ENCODE data around the gene RPAP3. TPM values are rescaled to one million over a fixed set of nuclear protein-coding genes. Genes with fewer than 3 reads are reported as not detected.

Gene RPAP3
- 10 to 100 TPM; 26.3 to 33.8 TPM for total RNA-seq

- Mint-ChIP-seq H3K9me3 (no peaks in the 10 kb centered on the region), H3K4me1 (ENCODE audit: low read depth in 2 of 2) (peaks cover 44 to 53% of the 10 kb centered on the region in 2 donors), H3K27ac (peak within 1 kb of the TSS; percentile 95 to 98), H3K36me3 (peaks cover 2% of the 10 kb centered on the region), H3K27me3 (no peaks in the 10 kb centered on the region), H3K4me3 (peak within 1 kb of the TSS; percentile 97)
- ATAC-seq (peak; percentile 98 to 99), DNase-seq (ENCODE audit: low spot score) (peak; percentile 98)
Measured at GRCh38 chr12:47705566-47706425, at the start of gene RPAP3. Gene RPAP3 (minus strand): TSS chr12:47706030. CDS start chr12:47702840, 3,190 bp downstream.

- no peak overlapping the region for H3K4me3 Mint-ChIP-seq
- H3K27ac Mint-ChIP-seq: no peak overlapping the region
- H3K9me3 Mint-ChIP-seq: no peaks in the 10 kb centered on the region
- no peaks in the 10 kb centered on the region for H3K36me3 Mint-ChIP-seq
- peaks cover 0 to 2% of the 10 kb centered on the region in 2 donors for H3K27me3 Mint-ChIP-seq
- H3K4me1 Mint-ChIP-seq (ENCODE audit: low read depth in 2 of 2): peaks cover 15 to 16% of the 10 kb centered on the region in 2 donors
- DNase-seq (ENCODE audit: low spot score) (no peak), ATAC-seq (peak; percentile 34 to 60)
Measured at GRCh38 chr12:47754881-47755280, 49.1 kb upstream of the RPAP3 start.

- Mint-ChIP-seq H3K27me3 (peaks cover 0 to 5% of the 10 kb centered on the region in 2 donors), H3K4me3 (no peak overlapping the region), H3K9me3 (no peaks in the 10 kb centered on the region), H3K27ac (no peak overlapping the region), H3K4me1 (ENCODE audit: low read depth in 2 of 2) (peaks cover 15 to 16% of the 10 kb centered on the region in 2 donors), H3K36me3 (no peaks in the 10 kb centered on the region)
- DNase-seq (ENCODE audit: low spot score) (no peak), ATAC-seq (no peak)
Measured at GRCh38 chr12:47754126-47754525, 48.3 kb upstream of the RPAP3 start.

GRCh38 chr12:47753021-47754001, 47.5 kb upstream of the RPAP3 start:
- no peak overlapping the region for H3K4me3 Mint-ChIP-seq
- H3K36me3 Mint-ChIP-seq: no peaks in the 10 kb centered on the region
- DNase-seq (ENCODE audit: low spot score): no peak
- H3K4me1 Mint-ChIP-seq (ENCODE audit: low read depth in 2 of 2): peaks cover 15 to 19% of the 10 kb centered on the region in 2 donors
- ATAC-seq: no peak
- H3K27me3 Mint-ChIP-seq: peaks cover 0 to 9% of the 10 kb centered on the region in 2 donors
- no peaks in the 10 kb centered on the region for H3K9me3 Mint-ChIP-seq
- H3K27ac Mint-ChIP-seq: no peak overlapping the region

- peaks cover 0 to 9% of the 10 kb centered on the region in 2 donors for H3K27me3 Mint-ChIP-seq
- no peak overlapping the region for H3K4me3 Mint-ChIP-seq
- DNase-seq (ENCODE audit: low spot score) (no peak), ATAC-seq (no peak)
- H3K4me1 Mint-ChIP-seq (ENCODE audit: low read depth in 2 of 2): peaks cover 15 to 16% of the 10 kb centered on the region in 2 donors
- H3K9me3 Mint-ChIP-seq: no peaks in the 10 kb centered on the region
- H3K36me3 Mint-ChIP-seq: no peaks in the 10 kb centered on the region
- H3K27ac Mint-ChIP-seq: no peak overlapping the region
Measured at GRCh38 chr12:47752552-47752951, 46.7 kb upstream of the RPAP3 start.

GRCh38 chr12:47752121-47752520, 46.3 kb upstream of the RPAP3 start:
- ATAC-seq (no peak), DNase-seq (ENCODE audit: low spot score) (no peak)
- Mint-ChIP-seq H3K27me3 (peaks cover 0 to 11% of the 10 kb centered on the region in 2 donors), H3K36me3 (no peaks in the 10 kb centered on the region), H3K27ac (no peak overlapping the region), H3K4me1 (ENCODE audit: low read depth in 2 of 2) (peaks cover 12 to 15% of the 10 kb centered on the region in 2 donors), H3K9me3 (no peaks in the 10 kb centered on the region), H3K4me3 (no peak overlapping the region)

- Mint-ChIP-seq H3K4me1 (ENCODE audit: low read depth in 2 of 2) (peaks cover 11 to 15% of the 10 kb centered on the region in 2 donors), H3K36me3 (no peaks in the 10 kb centered on the region), H3K4me3 (no peak overlapping the region), H3K27ac (no peak overlapping the region), H3K27me3 (peaks cover 0 to 12% of the 10 kb centered on the region in 2 donors), H3K9me3 (no peaks in the 10 kb centered on the region)
- DNase-seq (ENCODE audit: low spot score) (no peak), ATAC-seq (no peak)
Measured at GRCh38 chr12:47751561-47751960, 45.7 kb upstream of the RPAP3 start.

GRCh38 chr12:47750916-47751470, 45.2 kb upstream of the RPAP3 start:
- Mint-ChIP-seq H3K27ac (no peak overlapping the region), H3K4me1 (ENCODE audit: low read depth in 2 of 2) (peaks cover 11 to 14% of the 10 kb centered on the region in 2 donors), H3K4me3 (no peak overlapping the region), H3K27me3 (peaks cover 0 to 12% of the 10 kb centered on the region in 2 donors), H3K36me3 (no peaks in the 10 kb centered on the region), H3K9me3 (no peaks in the 10 kb centered on the region)
- no peak for ATAC-seq
- no peak for DNase-seq (ENCODE audit: low spot score)

GRCh38 chr12:47750229-47750798, 44.5 kb upstream of the RPAP3 start:
- Mint-ChIP-seq H3K9me3 (no peaks in the 10 kb centered on the region), H3K4me3 (no peak overlapping the region), H3K27me3 (peaks cover 4 to 13% of the 10 kb centered on the region in 2 donors), H3K36me3 (no peaks in the 10 kb centered on the region), H3K4me1 (ENCODE audit: low read depth in 2 of 2) (peaks cover 4 to 7% of the 10 kb centered on the region in 2 donors), H3K27ac (no peak overlapping the region)
- DNase-seq (ENCODE audit: low spot score) (no peak), ATAC-seq (no peak)

- Mint-ChIP-seq H3K36me3 (no peaks in the 10 kb centered on the region), H3K27me3 (peaks cover 14 to 20% of the 10 kb centered on the region in 2 donors), H3K4me3 (no peak overlapping the region), H3K27ac (no peak overlapping the region), H3K9me3 (no peaks in the 10 kb centered on the region), H3K4me1 (ENCODE audit: low read depth in 2 of 2) (peaks cover 0 to 3% of the 10 kb centered on the region in 2 donors)
- DNase-seq (ENCODE audit: low spot score): no peak
- ATAC-seq: no peak
Measured at GRCh38 chr12:47748899-47749298, 43.1 kb upstream of the RPAP3 start.

- Mint-ChIP-seq H3K9me3 (no peaks in the 10 kb centered on the region), H3K4me1 (ENCODE audit: low read depth in 2 of 2) (peaks cover 0 to 3% of the 10 kb centered on the region in 2 donors), H3K36me3 (no peaks in the 10 kb centered on the region), H3K27me3 (peaks cover 17 to 20% of the 10 kb centered on the region in 2 donors), H3K27ac (no peak overlapping the region), H3K4me3 (no peak overlapping the region)
- DNase-seq (ENCODE audit: low spot score) (no peak), ATAC-seq (no peak)
Measured at GRCh38 chr12:47748507-47748828, 42.6 kb upstream of the RPAP3 start.

- Mint-ChIP-seq H3K27ac (no peak overlapping the region), H3K4me1 (ENCODE audit: low read depth in 2 of 2) (peaks cover 0 to 3% of the 10 kb centered on the region in 2 donors), H3K4me3 (no peak overlapping the region), H3K9me3 (no peaks in the 10 kb centered on the region), H3K36me3 (no peaks in the 10 kb centered on the region), H3K27me3 (peaks cover 20 to 21% of the 10 kb centered on the region in 2 donors)
- DNase-seq (ENCODE audit: low spot score) (no peak), ATAC-seq (no peak)
Measured at GRCh38 chr12:47747596-47748506, 42.0 kb upstream of the RPAP3 start.

Measured in natural killer cell treated with Interleukin-12 subunit alpha and Interleukin-12 subunit beta and Interleukin-15 and Interleukin-18, amount 100 ng/mL, for 72 hours (primary cell).